Measurements from ENCODE around the gene SCN2A.

DNA sequence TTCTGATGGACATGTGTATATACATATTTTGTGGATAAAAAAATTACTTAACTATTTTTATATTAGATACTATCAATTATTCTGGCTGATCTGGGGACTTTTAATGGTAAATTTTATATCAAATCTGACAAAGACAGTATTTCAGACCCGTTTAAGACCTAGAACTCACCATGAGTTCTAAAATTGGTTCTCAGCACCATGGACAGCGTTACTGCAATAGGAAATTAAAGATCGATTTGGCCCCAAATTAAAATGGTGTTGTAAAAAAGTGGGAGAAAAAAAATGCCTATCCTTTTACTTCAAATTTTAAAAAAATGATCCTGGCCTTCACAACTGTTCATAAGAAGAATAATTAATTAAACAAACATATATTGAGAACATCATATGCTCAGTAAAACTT is 919 bp upstream of the SCN2A start:
- no peak for TF ChIP-seq YY1 (IDR thresholded peaks at IDR 0.05; ENCODE audit: insufficient read depth, insufficient read length)
- TF ChIP-seq SUZ12 (IDR thresholded peaks at IDR 0.05; ENCODE audit: extremely low read depth, insufficient read depth, insufficient read length): no peak
